ENCODE data around the gene PPP1R8. TPM values are rescaled to one million over a fixed set of nuclear protein-coding genes. Genes with fewer than 3 reads are reported as not detected.

The PPP1R8 gene
- polyA plus RNA-seq, 1 donor (not counting 4 experiments of a cell fraction or from before 2014, with no cell fraction given), result 56.2 TPM

DNA sequence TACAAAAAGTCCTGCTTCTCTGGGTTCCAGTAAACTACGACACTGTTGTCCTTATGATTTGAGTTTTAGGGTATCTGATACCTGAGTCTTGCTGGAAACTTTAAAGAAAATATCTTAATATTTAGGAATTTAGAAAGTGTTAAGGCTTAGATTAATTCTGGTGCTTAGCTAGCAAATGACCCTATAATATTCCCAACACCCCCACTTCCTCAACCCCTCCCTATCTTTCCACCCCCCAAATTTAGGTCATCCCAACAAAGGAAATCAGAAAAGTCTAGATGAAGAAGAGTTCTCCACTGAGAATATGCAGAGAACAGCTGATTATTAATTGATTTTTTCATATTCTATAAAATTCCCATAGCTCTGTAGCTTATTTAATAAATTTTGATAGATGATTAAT, 45.9 kb upstream of the PPP1R8 start:
- TF ChIP-seq, protein P1, sequence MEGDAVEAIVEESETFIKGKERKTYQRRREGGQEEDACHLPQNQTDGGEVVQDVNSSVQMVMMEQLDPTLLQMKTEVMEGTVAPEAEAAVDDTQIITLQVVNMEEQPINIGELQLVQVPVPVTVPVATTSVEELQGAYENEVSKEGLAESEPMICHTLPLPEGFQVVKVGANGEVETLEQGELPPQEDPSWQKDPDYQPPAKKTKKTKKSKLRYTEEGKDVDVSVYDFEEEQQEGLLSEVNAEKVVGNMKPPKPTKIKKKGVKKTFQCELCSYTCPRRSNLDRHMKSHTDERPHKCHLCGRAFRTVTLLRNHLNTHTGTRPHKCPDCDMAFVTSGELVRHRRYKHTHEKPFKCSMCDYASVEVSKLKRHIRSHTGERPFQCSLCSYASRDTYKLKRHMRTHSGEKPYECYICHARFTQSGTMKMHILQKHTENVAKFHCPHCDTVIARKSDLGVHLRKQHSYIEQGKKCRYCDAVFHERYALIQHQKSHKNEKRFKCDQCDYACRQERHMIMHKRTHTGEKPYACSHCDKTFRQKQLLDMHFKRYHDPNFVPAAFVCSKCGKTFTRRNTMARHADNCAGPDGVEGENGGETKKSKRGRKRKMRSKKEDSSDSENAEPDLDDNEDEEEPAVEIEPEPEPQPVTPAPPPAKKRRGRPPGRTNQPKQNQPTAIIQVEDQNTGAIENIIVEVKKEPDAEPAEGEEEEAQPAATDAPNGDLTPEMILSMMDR (optimal IDR thresholded peaks at IDR 0.05 in 1 of 3, IDR thresholded peaks at IDR 0.05 in 1 of 3, conservative IDR thresholded peaks at IDR 0.05 in 1 of 3; ENCODE audit: extremely low read depth in 1 of 3, insufficient read depth in 2 of 3, low read length in 3 of 3), result no peak
- no peak for TF ChIP-seq EZH2 (IDR thresholded peaks at IDR 0.05; ENCODE audit: low read length)
- H4K20me1 ChIP-seq (ENCODE audit: control insufficient read depth, extremely low read depth, insufficient read depth, low read length), result no peaks in the 10 kb centered on the region
- H2AFZ ChIP-seq (ENCODE audit: control insufficient read depth, low read length), result no peak overlapping the region
- H3K79me2 ChIP-seq (ENCODE audit: control insufficient read depth, insufficient read depth, low read length), result peaks cover 27% of the 10 kb centered on the region
- no peaks in the 10 kb centered on the region for H3K9me1 ChIP-seq (ENCODE audit: control insufficient read depth, extremely low read depth, insufficient read depth, low read length)
- FAIRE-seq (no peak), DNase-seq (ENCODE audit: low read depth, low spot score) (no peak)
- dilution Hi-C loops (cut with MboI; ENCODE audit: extremely low pct_ligation_motif_present, low sequenced_read_pairs), result no loop called here
- no peaks in the 10 kb centered on the region for H3K27me3 ChIP-seq (ENCODE audit: control insufficient read depth, extremely low read depth, insufficient read depth, low read length)
- no peak overlapping the region for H3K4me2 ChIP-seq (ENCODE audit: control insufficient read depth, extremely low read depth, insufficient read depth, low read depth, low read length)
- no peak overlapping the region for H3K9ac ChIP-seq (ENCODE audit: control insufficient read depth, extremely low read depth, insufficient read depth, low read length)
- no peaks in the 10 kb centered on the region for H3K9me3 ChIP-seq (ENCODE audit: control insufficient read depth, low read depth, low read length)
- no peak overlapping the region for H3K4me3 ChIP-seq (ENCODE audit: control insufficient read depth in 2 of 3, extremely low read depth in 1 of 3, insufficient read depth in 2 of 3, low read depth in 1 of 3, low read length in 3 of 3)
- peaks cover 19% of the 10 kb centered on the region for H3K4me1 ChIP-seq (ENCODE audit: control insufficient read depth, extremely low read depth, insufficient read depth, low read length)
- H3K36me3 ChIP-seq (ENCODE audit: control insufficient read depth in 2 of 2, extremely low read depth in 1 of 2, insufficient read depth in 2 of 2, low read length in 2 of 2), result peaks cover 2 to 3% of the 10 kb centered on the region in 2 experiments
- H3K27ac ChIP-seq (ENCODE audit: control insufficient read depth, insufficient read depth, low read length), result no peak overlapping the region

- dilution Hi-C loops (cut with MboI; ENCODE audit: extremely low pct_ligation_motif_present, low sequenced_read_pairs), result no loop called here
- no peak overlapping the region for H2AFZ ChIP-seq (ENCODE audit: control insufficient read depth, low read length)
- peak; percentile 94 for FAIRE-seq
These were observed 44.7 kb upstream of the PPP1R8 start for GRCh38 chr1:27785781-27786455.

More at GRCh38 chr1:27785781-27786455, 44.7 kb upstream of the PPP1R8 start:
- Histone ChIP-seq H3K4me1 (ENCODE audit: control insufficient read depth, extremely low read depth, insufficient read depth, low read length) (peaks cover 19% of the 10 kb centered on the region), H3K27me3 (ENCODE audit: control insufficient read depth, extremely low read depth, insufficient read depth, low read length) (no peaks in the 10 kb centered on the region), H3K9me3 (ENCODE audit: control insufficient read depth, low read depth, low read length) (no peaks in the 10 kb centered on the region), H3K9ac (ENCODE audit: control insufficient read depth, extremely low read depth, insufficient read depth, low read length) (no peak overlapping the region), H3K4me3 (ENCODE audit: control insufficient read depth in 2 of 3, extremely low read depth in 1 of 3, insufficient read depth in 2 of 3, low read depth in 1 of 3, low read length in 3 of 3) (no peak overlapping the region), H3K36me3 (ENCODE audit: control insufficient read depth in 2 of 2, extremely low read depth in 1 of 2, insufficient read depth in 2 of 2, low read length in 2 of 2) (peaks cover 2 to 8% of the 10 kb centered on the region in 2 experiments), H3K4me2 (ENCODE audit: control insufficient read depth, extremely low read depth, insufficient read depth, low read depth, low read length) (peak overlapping the region; percentile 5), H3K79me2 (ENCODE audit: control insufficient read depth, insufficient read depth, low read length) (peaks cover 26% of the 10 kb centered on the region), H4K20me1 (ENCODE audit: control insufficient read depth, extremely low read depth, insufficient read depth, low read length) (no peaks in the 10 kb centered on the region), H3K27ac (ENCODE audit: control insufficient read depth, insufficient read depth, low read length) (no peak overlapping the region), H3K9me1 (ENCODE audit: control insufficient read depth, extremely low read depth, insufficient read depth, low read length) (no peaks in the 10 kb centered on the region)
- no peak for TF ChIP-seq EZH2 (IDR thresholded peaks at IDR 0.05; ENCODE audit: low read length)
- TF ChIP-seq, protein P1 (optimal IDR thresholded peaks at IDR 0.05 in 1 of 3, IDR thresholded peaks at IDR 0.05 in 1 of 3, conservative IDR thresholded peaks at IDR 0.05 in 1 of 3; ENCODE audit: extremely low read depth in 1 of 3, insufficient read depth in 2 of 3, low read length in 3 of 3), result no peak
- peak; percentile 25 for DNase-seq (ENCODE audit: low read depth, low spot score)
